HG02610 (cell line): ENCODE data around the gene AATF.

Experiments used
- ATAC-seq: cut with Tn5 transposase; IDR thresholded peaks from one replicate; pipeline ENCODE4 v1.9.1; 2021; ENCODE audit warnings: mild to moderate bottlenecking, moderate library complexity; ENCODE audit not compliant: unreplicated experiment

The AATF gene

GRCh38 chr17:36977066-36977465, 28.3 kb downstream of the AATF start:
- ATAC-seq = no peak

- no peak for ATAC-seq
Measured at GRCh38 chr17:36977568-36977967, 28.8 kb downstream of the AATF start.

DNA sequence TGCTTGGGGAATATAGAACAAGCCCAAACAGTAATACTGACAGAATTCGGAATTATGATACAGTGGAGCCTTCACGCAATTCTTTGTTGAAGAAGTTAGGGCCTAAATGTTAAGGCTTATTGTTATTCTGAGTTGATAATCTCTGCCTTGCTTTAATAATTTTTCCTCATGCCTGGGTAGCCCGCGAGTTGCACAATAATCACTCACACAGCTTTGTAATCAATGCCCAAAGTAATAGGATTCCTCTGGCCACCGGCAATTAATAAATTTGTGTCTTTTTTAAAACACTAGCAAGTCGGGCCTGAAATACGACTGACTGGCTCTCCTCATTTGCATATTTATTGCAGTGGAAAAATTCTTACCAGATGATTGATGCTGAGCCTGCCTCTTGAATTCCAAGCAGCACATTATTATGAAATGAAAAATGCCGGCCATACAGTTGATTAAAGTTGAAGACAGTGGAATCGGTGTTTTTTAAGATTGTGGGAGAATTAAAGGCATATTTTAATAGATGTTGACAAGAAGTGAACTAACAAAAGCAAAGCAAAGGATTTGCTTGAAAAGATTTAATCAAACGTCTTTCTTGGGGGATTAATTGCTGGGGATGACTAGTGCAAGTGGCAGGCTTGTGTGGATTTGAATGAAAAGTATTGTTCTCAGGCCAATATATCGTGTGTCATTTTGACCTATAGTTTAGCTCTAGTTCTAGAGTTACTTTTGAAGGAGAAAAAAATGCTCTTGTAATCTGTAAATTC, 30.2 kb downstream of the AATF start:
- no peak for ATAC-seq

DNA sequence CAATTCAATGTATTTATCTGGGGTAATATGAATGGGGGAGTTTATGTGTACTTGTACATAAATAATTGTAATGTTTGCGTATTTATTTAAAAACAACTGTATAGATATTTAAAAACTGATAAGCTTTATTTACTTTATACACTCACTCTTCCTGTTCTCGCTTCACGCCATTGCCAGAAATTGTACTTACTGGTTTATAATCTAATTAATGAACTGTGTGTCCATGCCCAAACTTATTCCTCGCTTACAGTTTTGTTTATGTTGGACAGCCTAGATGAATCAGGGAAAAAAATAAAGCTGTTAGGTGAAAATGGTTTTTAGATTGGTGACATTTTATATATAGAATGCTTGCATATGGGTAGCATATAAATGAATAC, 30.8 kb downstream of the AATF start:
- ATAC-seq = no peak

DNA sequence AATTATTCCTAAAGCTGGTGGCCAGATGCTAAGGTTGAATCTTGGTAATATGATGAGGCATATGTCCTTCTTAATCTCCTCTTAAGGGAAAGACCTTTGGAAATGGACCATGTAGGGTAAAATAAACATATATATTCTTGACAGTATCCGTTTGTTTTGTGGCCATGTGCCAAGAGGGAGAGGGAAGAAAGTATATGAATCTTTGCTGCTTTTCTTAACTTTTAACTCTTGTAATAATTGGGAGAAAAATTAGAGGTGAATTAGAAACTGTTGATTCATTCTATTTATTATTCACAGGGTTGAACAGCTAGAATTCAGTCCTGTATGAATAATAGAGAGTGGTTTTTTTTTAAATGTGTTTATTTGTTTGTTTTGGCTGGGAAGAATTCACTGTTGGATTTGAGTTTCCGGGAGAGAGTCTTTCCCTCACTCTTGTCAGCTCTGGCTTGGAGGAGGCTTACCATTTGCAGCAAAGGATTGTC, 31.6 kb downstream of the AATF start:
- ATAC-seq = no peak

DNA sequence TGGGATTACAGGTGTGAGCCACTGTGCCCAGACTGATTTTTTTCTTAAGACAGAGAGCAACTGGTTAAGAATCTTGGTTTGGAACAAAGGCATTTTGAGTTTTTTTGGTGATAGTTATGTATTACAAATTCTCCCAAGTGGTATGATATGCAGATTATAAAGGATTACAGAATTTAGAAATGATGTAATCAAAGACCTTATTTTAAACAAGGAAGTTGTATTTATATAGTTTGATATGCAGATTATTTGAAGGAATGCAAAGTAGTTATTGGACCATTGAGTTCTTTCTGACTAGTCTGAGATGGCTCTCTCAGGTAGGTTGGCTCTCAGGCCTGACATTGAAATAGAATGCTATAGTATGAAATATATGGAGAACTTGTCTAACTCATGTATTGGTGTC, 34.9 kb downstream of the AATF start:
- ATAC-seq = no peak

- ATAC-seq = no peak
Measured at GRCh38 chr17:36989173-36989572, 40.4 kb downstream of the AATF start.

DNA sequence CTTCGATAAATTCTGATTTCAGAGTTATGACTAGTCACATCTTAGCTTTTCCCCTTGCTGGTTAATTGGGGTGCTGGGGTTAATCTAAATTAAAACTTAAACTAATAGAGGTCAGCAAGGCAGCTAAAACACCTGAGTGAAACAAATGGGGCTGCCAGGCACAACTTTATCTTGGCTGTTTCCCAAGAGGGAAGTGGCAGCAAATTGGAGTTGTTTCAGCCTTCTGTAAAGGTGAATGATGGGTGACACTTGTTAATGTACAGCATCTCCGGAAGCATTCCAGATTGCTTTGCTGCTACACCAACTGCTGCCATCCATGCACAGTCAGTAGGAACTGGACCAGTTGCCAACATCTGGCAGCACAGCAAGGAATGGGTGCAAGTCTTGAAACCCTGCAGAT, 43.9 kb downstream of the AATF start:
- no peak for ATAC-seq

GRCh38 chr17:36993227-36993626, 44.5 kb downstream of the AATF start:
- no peak for ATAC-seq

- ATAC-seq = no peak
Measured at GRCh38 chr17:36994438-36994837, 45.7 kb downstream of the AATF start.

- ATAC-seq = no peak
Measured at GRCh38 chr17:36999471-36999870, 50.7 kb downstream of the AATF start.

- ATAC-seq = no peak
Measured at GRCh38 chr17:37016780-37017179, 68.0 kb downstream of the AATF start.

GRCh38 chr17:37017404-37017803, 68.7 kb downstream of the AATF start:
- ATAC-seq = no peak

DNA sequence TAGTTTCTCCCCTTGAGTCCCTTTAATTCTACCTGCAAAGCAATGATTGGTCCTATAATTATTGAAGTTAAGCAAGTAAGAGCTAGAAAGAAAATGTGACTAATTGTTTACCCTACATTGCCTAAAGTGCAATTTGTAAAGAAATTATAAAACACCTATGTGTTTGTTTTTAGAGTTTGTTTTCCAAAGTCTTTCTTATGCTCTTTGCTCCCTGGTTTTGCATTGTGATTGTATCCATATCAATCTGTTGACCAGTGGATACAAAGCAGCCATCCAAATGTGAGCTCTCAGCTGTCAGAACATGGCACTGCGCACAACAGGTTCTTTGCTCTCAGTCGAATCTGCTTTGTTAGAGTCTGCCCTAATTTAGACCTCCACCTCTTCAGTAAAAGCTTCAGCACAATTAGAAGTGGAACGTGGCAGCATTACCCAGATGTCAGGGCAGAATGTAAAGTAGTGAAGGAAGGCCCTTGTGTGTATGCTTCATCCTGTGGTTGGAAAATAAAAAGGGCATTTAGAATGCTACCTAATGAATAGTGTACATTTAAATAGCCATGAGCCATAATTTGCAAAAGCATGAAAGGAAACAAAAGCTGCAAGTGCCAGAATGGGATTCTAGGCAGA, 70.5 kb downstream of the AATF start:
- no peak for ATAC-seq

DNA sequence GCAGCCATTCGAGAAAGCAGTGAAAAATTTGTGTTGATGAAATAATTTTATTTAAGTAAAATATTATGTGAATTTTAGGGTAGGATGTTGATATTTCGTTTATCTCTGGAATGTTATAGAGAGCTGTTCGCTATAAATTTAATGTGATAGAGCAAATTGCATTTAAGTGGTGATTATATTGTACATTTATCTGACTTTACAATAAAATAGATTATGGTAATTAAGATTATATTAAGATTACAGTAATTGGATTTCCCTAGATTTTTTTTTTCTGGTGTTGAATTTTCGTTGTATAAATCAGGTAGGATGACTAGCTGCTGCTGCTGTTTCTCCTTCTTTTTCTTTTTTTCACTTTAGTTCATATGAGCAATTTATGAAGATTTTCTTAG, 71.0 kb downstream of the AATF start:
- ATAC-seq = no peak

DNA sequence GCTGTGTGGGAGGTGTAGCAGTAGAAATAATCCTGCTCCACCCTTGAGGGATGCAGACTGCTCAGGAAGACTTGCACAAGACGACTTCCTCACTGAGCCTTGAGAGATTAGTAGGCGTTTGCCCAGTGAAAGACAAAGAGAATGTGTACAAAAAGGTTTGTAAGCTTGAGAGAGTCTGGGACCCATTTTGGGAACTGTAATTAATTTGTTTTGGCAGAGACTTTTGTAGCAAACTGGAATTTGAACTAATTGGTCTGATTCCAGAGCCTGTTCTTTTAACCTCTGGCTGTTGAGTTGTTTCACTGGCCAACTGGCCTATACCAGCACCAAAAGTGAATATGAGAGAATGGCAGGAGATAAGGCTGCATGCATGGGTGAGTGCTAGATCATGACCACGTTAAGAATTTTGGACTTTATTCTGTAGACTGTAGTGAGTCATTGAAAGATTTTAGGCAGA, 75.5 kb downstream of the AATF start:
- no peak for ATAC-seq

- ATAC-seq = no peak
Measured at GRCh38 chr17:37025238-37025637, 76.5 kb downstream of the AATF start.

- ATAC-seq = peak; percentile 94
Measured at GRCh38 chr17:37025847-37026530, 77.2 kb downstream of the AATF start.

DNA sequence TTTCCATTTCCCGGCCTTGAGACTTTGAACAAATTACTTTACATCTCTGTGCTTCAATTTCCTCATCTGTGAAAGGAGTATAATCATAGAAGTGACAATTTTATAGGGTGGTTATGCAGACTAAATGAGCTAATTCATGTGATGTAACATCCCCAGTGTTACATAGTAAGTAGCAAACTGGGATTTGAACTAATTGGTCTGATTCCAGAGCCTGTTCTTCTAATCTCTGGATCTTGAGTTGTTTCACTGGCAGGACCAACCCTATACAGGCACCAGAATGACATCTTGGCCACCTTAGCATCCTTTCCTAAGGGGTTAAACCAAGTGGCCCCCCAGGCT, 77.7 kb downstream of the AATF start:
- ATAC-seq = peak; percentile 23

DNA sequence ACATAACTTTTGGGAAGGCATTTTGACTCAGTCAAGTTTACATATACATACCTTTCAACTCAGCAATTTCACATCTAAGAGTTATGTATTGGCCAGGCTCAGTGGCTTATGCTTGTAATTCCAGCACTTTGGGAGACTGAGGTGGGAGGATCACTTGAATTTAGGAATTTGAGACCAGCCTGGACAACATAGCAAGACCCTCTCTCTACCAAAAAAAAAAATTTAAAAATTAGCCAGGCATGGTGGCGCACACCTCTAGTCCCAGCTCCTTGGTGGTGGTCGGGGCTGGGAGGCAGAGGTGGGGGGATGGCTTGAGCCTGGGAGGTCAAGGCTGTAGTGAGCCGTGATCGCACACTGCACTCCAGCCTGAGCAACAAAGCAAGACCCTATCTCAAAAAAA, 79.3 kb downstream of the AATF start:
- ATAC-seq = no peak

- ATAC-seq = no peak
Measured at GRCh38 chr17:37031493-37032083, 82.8 kb downstream of the AATF start.
